DOHH2 (cell line): Measurements from ENCODE around the gene RIMS3.

Experiments used
- CTCF ChIP-seq: fragments of 200-600 bp; sonication (generic); IDR thresholded peaks from one replicate; pipeline ENCODE4 v1.5.1; 2014; ENCODE audit warnings: antibody characterized with exemption, mild to moderate bottlenecking, low read depth, low read length; ENCODE audit not compliant: poor library complexity, severe bottlenecking
- EZH2phosphoT487 ChIP-seq: fragments of 200-600 bp; sonication (generic); IDR thresholded peaks from 2 replicates; pipeline ENCODE4 v1.6.1; 2017; ENCODE audit warnings: borderline replicate concordance, mild to moderate bottlenecking, antibody characterized with exemption, low read length, moderate library complexity, mixed read lengths

GRCh38 chr1:40606978-40607377 lies 58.5 kb downstream of the RIMS3 start:
- TF ChIP-seq CTCF (no peak), EZH2phosphoT487 (no peak)
